ENCODE results near the gene ANO10.

GRCh38 chr3:43326891-43327581, 294.8 kb downstream of the ANO10 start:
- TF ChIP-seq CTCF (IDR thresholded peaks at IDR 0.05 in 8 of 11, conservative IDR thresholded peaks at IDR 0.05 in 3 of 11) (no peak), POLR2A (IDR thresholded peaks at IDR 0.05) (no peak), POLR2AphosphoS5 (IDR thresholded peaks at IDR 0.05) (no peak)

Data from spleen (tissue), 7 donors.